ENCODE measurements around the gene CHIC1.
"Not testable (repeated sequence)": the region's sequence is repeated elsewhere in the genome, so short reads cannot be mapped to it uniquely, and the experiment has no call there.

DNA sequence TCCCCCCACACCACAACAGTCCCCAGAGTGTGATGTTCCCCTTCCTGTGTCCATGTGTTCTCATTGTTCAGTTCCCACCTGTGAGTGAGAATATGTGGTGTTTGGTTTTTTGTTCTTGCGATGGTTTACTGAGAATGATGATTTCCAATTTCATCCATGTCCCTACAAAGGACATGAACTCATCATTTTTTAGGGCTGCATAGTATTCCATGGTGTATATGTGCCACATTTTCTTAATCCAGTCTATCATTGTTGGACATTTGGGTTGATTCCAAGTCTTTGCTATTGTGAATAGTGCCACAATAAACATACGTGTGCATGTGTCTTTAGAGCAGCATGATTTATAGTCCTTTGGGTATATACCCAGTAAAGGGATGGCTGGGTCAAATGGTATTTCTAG lies 78.7 kb downstream of the CHIC1 start:
- TF ChIP-seq, protein P1, sequence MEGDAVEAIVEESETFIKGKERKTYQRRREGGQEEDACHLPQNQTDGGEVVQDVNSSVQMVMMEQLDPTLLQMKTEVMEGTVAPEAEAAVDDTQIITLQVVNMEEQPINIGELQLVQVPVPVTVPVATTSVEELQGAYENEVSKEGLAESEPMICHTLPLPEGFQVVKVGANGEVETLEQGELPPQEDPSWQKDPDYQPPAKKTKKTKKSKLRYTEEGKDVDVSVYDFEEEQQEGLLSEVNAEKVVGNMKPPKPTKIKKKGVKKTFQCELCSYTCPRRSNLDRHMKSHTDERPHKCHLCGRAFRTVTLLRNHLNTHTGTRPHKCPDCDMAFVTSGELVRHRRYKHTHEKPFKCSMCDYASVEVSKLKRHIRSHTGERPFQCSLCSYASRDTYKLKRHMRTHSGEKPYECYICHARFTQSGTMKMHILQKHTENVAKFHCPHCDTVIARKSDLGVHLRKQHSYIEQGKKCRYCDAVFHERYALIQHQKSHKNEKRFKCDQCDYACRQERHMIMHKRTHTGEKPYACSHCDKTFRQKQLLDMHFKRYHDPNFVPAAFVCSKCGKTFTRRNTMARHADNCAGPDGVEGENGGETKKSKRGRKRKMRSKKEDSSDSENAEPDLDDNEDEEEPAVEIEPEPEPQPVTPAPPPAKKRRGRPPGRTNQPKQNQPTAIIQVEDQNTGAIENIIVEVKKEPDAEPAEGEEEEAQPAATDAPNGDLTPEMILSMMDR (IDR thresholded peaks at IDR 0.05): not testable (repeated sequence)
- not testable (repeated sequence) for TF ChIP-seq ZFX (IDR thresholded peaks at IDR 0.05; ENCODE audit: borderline replicate concordance)

All from 22Rv1 (cell line).